ENCODE data around the gene EFCAB11. TPM values are rescaled to one million over a fixed set of nuclear protein-coding genes. Genes with fewer than 3 reads are reported as not detected.

EFCAB11 gene
- total RNA-seq, 6 donors from 2014 or later, result 1.9 to 9.4 (median 4.6) TPM

DNA sequence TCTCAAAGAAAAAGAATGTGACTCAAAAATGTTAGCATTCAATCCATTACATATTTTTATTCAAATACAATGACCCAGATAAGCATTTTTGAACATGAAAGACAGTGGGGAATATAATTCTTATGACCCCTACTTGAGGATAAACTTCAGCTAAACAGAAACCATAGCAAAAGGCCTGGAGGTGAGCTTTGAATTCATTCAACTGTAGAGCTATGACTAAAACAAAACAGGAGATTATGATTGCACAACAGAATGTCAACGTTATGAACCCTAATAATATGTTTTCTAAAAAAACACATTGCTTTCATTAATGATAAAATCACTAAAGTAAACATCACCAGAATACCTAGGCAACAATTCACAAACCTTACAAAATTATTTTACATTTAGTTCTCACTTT is 27.8 kb downstream of the EFCAB11 start:
- ATAC-seq (ENCODE audit: low FRiP score in 2 of 2), result no peak

DNA sequence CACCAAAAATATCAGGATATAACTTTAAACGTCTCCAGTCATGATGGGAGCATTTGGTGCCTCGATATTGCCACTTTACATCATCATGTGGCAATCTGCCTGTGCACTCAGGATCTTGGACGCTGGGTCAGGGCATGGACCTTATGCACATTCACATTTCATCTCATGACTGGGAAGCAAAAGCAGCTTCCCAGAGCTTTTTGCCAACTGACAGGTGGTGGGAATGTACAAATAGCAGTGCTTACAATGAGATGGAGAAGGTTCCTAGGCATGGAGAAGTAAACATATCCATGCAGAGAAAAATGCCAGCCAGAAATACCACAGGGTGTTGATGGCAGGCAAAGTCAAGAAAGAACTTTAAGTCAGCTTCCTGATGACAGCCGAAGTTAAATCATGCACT is 30.3 kb downstream of the EFCAB11 start:
- WGBS, 2 donors, result 79 to 80% methylated on average over 4 of the region's 4 CpGs
- no peak overlapping the region for H3K4me3 ChIP-seq
- no peaks in the 10 kb centered on the region for H3K27me3 ChIP-seq
- TF ChIP-seq POLR2AphosphoS5 (IDR thresholded peaks at IDR 0.05) (no peak), POLR2A (IDR thresholded peaks at IDR 0.05) (no peak), EP300 (IDR thresholded peaks at IDR 0.05) (no peak)
- TF ChIP-seq, protein P1, sequence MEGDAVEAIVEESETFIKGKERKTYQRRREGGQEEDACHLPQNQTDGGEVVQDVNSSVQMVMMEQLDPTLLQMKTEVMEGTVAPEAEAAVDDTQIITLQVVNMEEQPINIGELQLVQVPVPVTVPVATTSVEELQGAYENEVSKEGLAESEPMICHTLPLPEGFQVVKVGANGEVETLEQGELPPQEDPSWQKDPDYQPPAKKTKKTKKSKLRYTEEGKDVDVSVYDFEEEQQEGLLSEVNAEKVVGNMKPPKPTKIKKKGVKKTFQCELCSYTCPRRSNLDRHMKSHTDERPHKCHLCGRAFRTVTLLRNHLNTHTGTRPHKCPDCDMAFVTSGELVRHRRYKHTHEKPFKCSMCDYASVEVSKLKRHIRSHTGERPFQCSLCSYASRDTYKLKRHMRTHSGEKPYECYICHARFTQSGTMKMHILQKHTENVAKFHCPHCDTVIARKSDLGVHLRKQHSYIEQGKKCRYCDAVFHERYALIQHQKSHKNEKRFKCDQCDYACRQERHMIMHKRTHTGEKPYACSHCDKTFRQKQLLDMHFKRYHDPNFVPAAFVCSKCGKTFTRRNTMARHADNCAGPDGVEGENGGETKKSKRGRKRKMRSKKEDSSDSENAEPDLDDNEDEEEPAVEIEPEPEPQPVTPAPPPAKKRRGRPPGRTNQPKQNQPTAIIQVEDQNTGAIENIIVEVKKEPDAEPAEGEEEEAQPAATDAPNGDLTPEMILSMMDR (IDR thresholded peaks at IDR 0.05), result no peak
- H3K4me1 ChIP-seq, result no peaks in the 10 kb centered on the region
- ATAC-seq (ENCODE audit: low FRiP score in 2 of 2) (no peak), DNase-seq (no peak)
- no peaks in the 10 kb centered on the region for H3K36me3 ChIP-seq
- H3K9me3 ChIP-seq, result no peaks in the 10 kb centered on the region
- no peak overlapping the region for H3K27ac ChIP-seq

More for the DNA sequence above, 27.8 kb downstream of the EFCAB11 start:
- peak overlapping the region in 1 of 4 donors; percentile 49 for H3K27ac ChIP-seq
- WGBS, 2 donors, result 9 to 16% methylated on average over 1 of the region's 1 CpG
- H3K27me3 ChIP-seq, result no peaks in the 10 kb centered on the region
- DNase-seq, result no peak
- no peak overlapping the region for H3K4me3 ChIP-seq
- H3K4me1 ChIP-seq, result no peaks in the 10 kb centered on the region
- no peaks in the 10 kb centered on the region for H3K9me3 ChIP-seq
- TF ChIP-seq EP300 (IDR thresholded peaks at IDR 0.05) (no peak), POLR2A (IDR thresholded peaks at IDR 0.05) (no peak), POLR2AphosphoS5 (IDR thresholded peaks at IDR 0.05) (no peak)
- TF ChIP-seq, protein P1 (IDR thresholded peaks at IDR 0.05), result no peak
- peaks cover 0 to 3% (median 0%) of the 10 kb centered on the region in 4 donors for H3K36me3 ChIP-seq

DNA sequence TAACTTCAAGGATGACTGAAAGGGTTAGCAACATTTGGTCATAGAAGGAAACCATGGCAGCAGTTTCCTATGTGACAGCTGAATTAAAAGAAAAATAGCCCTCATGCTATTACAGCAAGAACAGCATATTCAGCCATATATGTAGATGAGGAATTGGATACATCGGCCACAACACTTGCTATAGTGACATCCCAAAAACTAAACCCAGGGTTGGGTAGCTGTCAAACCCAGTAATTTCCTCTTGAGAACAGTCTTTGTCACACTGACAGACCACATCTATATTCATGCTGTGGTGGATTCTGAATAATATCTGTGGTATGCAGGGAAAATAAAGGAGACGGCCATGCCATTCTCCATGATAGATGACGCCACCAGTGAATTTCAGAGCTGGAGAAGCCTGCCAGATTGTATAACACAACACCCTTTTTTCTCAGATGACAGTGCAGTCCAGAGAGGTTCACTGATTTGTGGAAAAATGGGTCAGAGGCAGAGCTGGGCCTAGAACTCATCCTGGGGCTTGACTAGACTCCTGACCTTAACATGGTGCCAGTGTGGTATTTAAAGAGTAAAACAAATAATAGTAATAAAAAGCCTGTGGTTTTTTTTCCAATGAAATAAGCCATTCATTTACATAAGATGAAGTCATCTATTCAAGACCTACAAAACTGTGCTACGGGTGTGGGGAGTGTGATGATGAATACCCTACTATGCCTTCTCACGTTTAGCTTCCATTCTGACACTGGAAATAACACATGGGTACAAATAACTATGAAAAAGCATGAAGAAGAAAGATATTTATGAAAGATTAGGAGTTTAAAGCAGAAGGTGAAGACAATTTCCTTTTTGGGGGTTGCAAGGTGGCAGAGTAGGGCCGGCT is 32.3 kb downstream of the EFCAB11 start:
- Histone ChIP-seq H3K36me3 (no peaks in the 10 kb centered on the region), H3K4me1 (no peaks in the 10 kb centered on the region), H3K27ac (no peak overlapping the region), H3K27me3 (no peaks in the 10 kb centered on the region), H3K4me3 (no peak overlapping the region), H3K9me3 (no peaks in the 10 kb centered on the region)
- TF ChIP-seq POLR2A (IDR thresholded peaks at IDR 0.05), result no peak
- TF ChIP-seq EP300 (IDR thresholded peaks at IDR 0.05), result no peak
- TF ChIP-seq, protein P1 (IDR thresholded peaks at IDR 0.05), result no peak
- TF ChIP-seq POLR2AphosphoS5 (IDR thresholded peaks at IDR 0.05), result no peak
- DNase-seq (no peak), ATAC-seq (ENCODE audit: low FRiP score in 2 of 2) (no peak)
- 92 to 93% methylated on average over 6 of the region's 6 CpGs for WGBS, 2 donors

DNA sequence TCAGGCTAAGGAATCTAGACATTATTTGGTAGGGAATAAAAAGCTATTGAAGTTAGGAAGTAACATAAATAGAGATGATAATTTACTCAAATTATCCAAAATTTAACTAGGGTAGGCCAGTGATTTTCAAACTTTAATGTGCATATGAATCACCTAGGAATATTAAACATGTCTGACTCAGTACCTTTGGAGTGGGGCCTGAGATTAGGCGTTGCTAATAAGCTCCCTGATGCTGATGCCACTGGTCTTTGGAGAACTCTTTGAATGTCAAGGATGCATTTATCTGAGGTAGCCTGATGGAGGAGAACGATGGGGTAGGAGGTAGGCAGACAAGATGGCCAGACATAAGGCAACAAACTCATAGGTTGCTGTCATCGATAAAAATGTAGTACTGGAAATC is 33.2 kb downstream of the EFCAB11 start:
- no peaks in the 10 kb centered on the region for H3K4me1 ChIP-seq
- no peaks in the 10 kb centered on the region for H3K27me3 ChIP-seq
- H3K9me3 ChIP-seq, result no peaks in the 10 kb centered on the region
- H3K27ac ChIP-seq, result no peak overlapping the region
- no peaks in the 10 kb centered on the region for H3K36me3 ChIP-seq
- H3K4me3 ChIP-seq, result no peak overlapping the region
- WGBS, 2 donors, result 94 to 96% methylated on average over 3 of the region's 3 CpGs
- DNase-seq, result no peak
- TF ChIP-seq, protein P1 (IDR thresholded peaks at IDR 0.05), result no peak
- no peak for TF ChIP-seq POLR2AphosphoS5 (IDR thresholded peaks at IDR 0.05)
- no peak for TF ChIP-seq POLR2A (IDR thresholded peaks at IDR 0.05)
- no peak for TF ChIP-seq EP300 (IDR thresholded peaks at IDR 0.05)
- ATAC-seq (ENCODE audit: low FRiP score in 2 of 2), result no peak
